ENCODE results near the gene STARD3. TPM values are rescaled to one million over a fixed set of nuclear protein-coding genes. Genes with fewer than 3 reads are reported as not detected.

Gene STARD3
- total and polyA plus RNA-seq, 9 of the 15 experiments (the other 6 are each of a cell fraction or from before 2014, with no cell fraction given): 0.63 to 87.0 (median 46.0) TPM

DNA sequence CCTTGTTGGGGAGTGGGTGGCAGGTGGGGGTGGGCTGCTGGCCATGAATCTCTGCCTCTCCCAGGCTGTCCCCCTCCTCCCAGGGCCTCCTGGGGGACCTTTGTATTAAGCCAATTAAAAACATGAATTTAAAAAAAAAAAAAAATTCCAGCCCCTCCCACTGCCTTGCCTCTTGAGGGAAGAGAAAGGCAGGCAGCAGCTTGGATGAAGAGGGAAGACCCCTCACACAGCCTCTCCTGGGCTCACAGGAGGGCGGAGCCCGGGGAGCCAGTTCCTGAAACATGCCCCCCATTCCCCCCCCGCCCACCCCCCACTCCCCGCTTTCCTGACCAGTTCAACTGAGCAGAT lies 26.4 kb downstream of the STARD3 start (continued):
- 0 out of 2 replicates have a peak, but pooled peaks have one; percentile 2 for TF ChIP-seq POLR2G (IDR thresholded peaks at IDR 0.05; ENCODE audit: low read depth, low read length)
- no peak for TF ChIP-seq SRSF9 (IDR thresholded peaks at IDR 0.05; ENCODE audit: borderline replicate concordance, low read depth, low read length)
- no peak for TF ChIP-seq SMAD3 (CRISPR knock-in tag; conservative IDR thresholded peaks at IDR 0.05)

DNA sequence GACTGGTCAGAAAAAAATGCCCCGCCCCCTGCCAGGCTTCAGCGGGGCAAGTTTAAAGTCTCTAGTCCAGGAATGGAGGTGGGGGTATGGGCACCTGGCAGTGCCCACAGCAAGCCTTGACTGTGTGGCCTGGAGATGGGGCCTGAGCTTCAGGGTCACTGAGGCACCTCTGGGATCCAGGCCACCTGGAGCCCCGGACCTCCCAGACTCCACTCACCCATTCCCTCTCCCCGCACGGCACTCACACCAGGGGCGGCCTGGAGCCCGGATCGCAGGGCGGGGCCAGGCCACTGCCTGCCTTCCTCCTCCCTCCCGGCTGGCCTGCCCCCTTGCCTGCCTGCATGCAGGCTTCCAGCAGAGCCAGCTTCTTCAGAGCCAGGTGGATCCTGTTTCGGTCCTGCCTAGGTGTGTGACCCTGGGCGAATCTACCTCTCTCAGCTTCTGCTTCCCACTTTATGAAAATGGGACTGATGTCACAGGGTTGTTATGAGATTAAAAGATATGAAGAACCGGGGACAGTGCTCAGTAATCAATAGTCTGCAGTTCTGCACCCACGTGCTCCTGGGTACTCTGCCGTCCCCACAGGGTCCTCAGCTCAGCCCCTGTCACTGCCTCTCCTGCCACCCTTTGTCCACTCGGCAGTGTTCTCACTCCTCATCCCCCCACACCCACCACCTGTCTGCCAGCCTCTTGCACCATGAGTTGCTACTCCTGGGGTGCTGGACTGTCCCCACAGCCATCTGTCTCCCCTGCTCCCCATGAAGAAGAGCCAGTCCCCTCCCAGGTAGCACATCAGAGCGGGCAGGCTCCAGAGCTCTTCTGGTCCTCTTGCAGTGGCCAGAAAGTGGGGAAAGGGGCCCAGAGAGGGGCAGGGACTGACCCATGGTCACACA lies 27.0 kb downstream of the STARD3 start:
- in situ Hi-C loops (cut with MboI): no loop called here
- TF ChIP-seq IRF2 (CRISPR knock-in tag; IDR thresholded peaks at IDR 0.05) (no peak), SUPT5H (IDR thresholded peaks at IDR 0.05) (0 out of 2 replicates have a peak, but pooled peaks have one; percentile 53), LCOR (CRISPR knock-in tag; IDR thresholded peaks at IDR 0.05) (no peak), MTA3 (IDR thresholded peaks at IDR 0.05; ENCODE audit: borderline replicate concordance) (0 out of 2 replicates have a peak, but pooled peaks have one; percentile 39), ZZZ3 (IDR thresholded peaks at IDR 0.05) (no peak), BCOR (IDR thresholded peaks at IDR 0.05) (peak; percentile 65), LARP7 (IDR thresholded peaks at IDR 0.05) (no peak), ELF2 (CRISPR knock-in tag; IDR thresholded peaks at IDR 0.05) (no peak), DLX4 (CRISPR knock-in tag; IDR thresholded peaks at IDR 0.05) (no peak), SRF (CRISPR knock-in tag; IDR thresholded peaks at IDR 0.05) (peak in 1 of 2 experiments; percentile 26; a peak in 1 of 4 replicates), BRD9 (IDR thresholded peaks at IDR 0.05; ENCODE audit: low read depth, partially characterized antibody) (no peak), ZNF316 (IDR thresholded peaks at IDR 0.05) (peak; percentile 79), RBBP5 (IDR thresholded peaks at IDR 0.05; ENCODE audit: borderline replicate concordance, insufficient read depth, low read length, poor library complexity, severe bottlenecking) (no peak), SRSF3 (IDR thresholded peaks at IDR 0.05; ENCODE audit: insufficient read depth, low read length) (no peak), ADNP (tag; IDR thresholded peaks at IDR 0.05) (no peak)
- TF ChIP-seq, protein P1, sequence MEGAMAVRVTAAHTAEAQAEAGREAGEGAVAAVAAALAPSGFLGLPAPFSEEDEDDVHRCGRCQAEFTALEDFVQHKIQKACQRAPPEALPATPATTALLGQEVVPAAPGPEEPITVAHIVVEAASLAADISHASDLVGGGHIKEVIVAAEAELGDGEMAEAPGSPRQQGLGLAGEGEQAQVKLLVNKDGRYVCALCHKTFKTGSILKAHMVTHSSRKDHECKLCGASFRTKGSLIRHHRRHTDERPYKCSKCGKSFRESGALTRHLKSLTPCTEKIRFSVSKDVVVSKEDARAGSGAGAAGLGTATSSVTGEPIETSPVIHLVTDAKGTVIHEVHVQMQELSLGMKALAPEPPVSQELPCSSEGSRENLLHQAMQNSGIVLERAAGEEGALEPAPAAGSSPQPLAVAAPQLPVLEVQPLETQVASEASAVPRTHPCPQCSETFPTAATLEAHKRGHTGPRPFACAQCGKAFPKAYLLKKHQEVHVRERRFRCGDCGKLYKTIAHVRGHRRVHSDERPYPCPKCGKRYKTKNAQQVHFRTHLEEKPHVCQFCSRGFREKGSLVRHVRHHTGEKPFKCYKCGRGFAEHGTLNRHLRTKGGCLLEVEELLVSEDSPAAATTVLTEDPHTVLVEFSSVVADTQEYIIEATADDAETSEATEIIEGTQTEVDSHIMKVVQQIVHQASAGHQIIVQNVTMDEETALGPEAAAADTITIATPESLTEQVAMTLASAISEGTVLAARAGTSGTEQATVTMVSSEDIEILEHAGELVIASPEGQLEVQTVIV (CRISPR knock-in tag; IDR thresholded peaks at IDR 0.05; ENCODE audit: borderline replicate concordance): no peak

More for the DNA sequence above, 27.0 kb downstream of the STARD3 start:
- Histone ChIP-seq H3K9me3 (replicated peaks; ENCODE audit: control insufficient read depth, insufficient read depth, low read depth, low read length) (no peaks in the 10 kb centered on the region), H4K20me1 (replicated peaks; ENCODE audit: control insufficient read depth, insufficient read depth, low read length) (no peaks in the 10 kb centered on the region), H3K9me1 (ENCODE audit: control insufficient read depth, insufficient read depth, low read length) (no peaks in the 10 kb centered on the region), H3K79me2 (ENCODE audit: control insufficient read depth, insufficient read depth, low read length) (peaks cover 7% of the 10 kb centered on the region; the same call in 2 of the 3 replicates), H3K27me3 (ENCODE audit: control insufficient read depth in 2 of 2, insufficient read depth in 2 of 2, low read length in 2 of 2) (no peaks in the 10 kb centered on the region), H3K4me1 (replicated peaks in 1 of 2; ENCODE audit: control insufficient read depth in 2 of 2, insufficient read depth in 2 of 2, low read length in 2 of 2) (peaks cover 29 to 84% of the 10 kb centered on the region in 2 experiments), H2AFZ (ENCODE audit: low read depth, low read length) (peak overlapping the region; percentile 51; the same call in 1 of the 2 replicates), H3K4me3 (no peak overlapping the region), H3K9ac (ENCODE audit: insufficient read depth in 1 of 2, low read depth in 2 of 2, low read length in 2 of 2) (peak overlapping the region in 1 of 2 experiments; percentile 82; a peak in 2 of 4 replicates), H3K27ac (ENCODE audit: extremely low read depth, low read depth, low read length) (peak overlapping the region; percentile 11), H3K4me2 (ENCODE audit: insufficient read depth, low read length) (peak overlapping the region; percentile 27; the same call in 1 of the 2 replicates), H3K36me3 (ENCODE audit: control insufficient read depth, insufficient read depth, low read length) (peaks cover 41% of the 10 kb centered on the region; the same call in 1 of the 3 replicates)
- ATAC-seq (peak; percentile 77), DNase-seq (ENCODE audit: extremely low read depth in 1 of 4, low spot score in 3 of 4) (peak; percentile 73 to 80 (median 76)), FAIRE-seq (peak; percentile 77)
- 6% methylated on average over 15 of the region's 17 CpGs for WGBS (ENCODE audit: insufficient coverage, low coverage, missing lambda C conversion rate)
- CTCF ChIA-PET (ENCODE audit: low intra/inter-chr PET ratio): interaction anchor here (0.6 to 0.7 kb wide), 2 partner anchors 10 to 19 kb away, joined by 3 read pairs; no protein-coding TSS in a partner anchor
- intact Hi-C loops (cut with micrococcal nuclease): no loop called here
- POLR2A ChIA-PET: interaction anchor here (0.7 to 1.0 kb wide), 3 partner anchors 11 to 26 kb away, joined by 3 to 4 read pairs (median 4); partner anchors contain the start of gene PGAP3
- BruUV-seq (replicated peaks): no TSS peak
